Pons (tissue), 1 donor: Measurements from ENCODE around the gene BACE1.
A peak's percentile ranks its signal among the peaks of the same experiment; 100 is the strongest.
"Not testable (repeated sequence)": the region's sequence is repeated elsewhere in the genome, so short reads cannot be mapped to it uniquely, and the experiment has no call there.

ENCODE experiments used
- DNase-seq: peaks from one replicate; pipeline ENCODE4 v3.0.0-alpha.2; 2016; ENCODE audit warnings: low spot score

BACE1 gene

DNA sequence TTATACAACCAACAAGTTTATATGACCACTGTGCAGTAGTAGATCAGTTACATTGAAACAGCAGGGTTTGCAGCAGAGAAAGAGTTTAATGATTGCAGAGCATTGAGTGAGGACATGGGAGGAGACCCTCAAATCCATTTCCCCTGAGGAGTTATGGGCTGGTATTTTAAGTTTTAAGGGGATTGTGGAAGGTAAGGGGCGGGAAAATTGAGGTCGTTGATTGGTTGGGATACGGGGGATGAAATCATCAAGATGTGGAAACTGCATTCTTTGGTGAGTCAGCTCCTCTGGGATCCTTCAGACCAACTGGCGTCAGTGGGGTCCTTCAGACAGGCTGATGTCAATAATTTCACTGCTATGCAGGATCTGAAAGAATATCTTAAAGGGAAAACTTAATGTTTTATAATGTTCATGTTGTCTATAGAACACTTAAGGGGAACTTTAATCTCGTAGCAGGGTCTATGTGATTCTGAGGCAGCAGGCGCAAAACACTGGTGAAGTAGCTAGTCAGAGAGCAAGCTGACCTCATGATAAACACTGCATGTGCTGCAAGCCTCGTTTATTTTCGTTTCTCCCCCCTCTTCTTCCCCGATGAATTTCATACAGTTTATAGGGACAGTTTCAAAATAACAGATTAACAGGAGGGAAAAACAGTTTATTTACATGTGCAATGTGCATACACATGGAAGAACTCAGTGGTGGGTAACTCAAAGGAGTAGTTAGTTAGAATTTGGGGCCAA, 42.3 kb downstream of the BACE1 start:
- no peak for DNase-seq

DNA sequence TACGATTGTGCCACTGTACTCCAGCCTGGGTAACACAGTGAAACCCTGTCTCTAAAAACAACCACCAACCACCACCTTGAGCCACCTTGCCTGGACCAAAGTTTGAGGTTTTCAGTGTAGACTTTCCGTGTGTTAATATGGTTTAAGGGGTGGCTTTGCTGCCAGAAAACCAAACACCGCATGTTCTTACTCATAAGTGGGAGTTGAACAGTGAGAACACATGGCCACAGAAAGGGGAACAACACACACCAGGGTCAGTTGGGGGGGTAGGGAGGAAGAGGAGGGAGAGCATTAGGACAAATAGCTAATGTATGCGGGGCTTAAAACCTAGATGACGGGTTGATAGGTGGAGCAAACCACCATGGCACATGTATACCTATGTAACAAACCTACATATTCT, 43.9 kb downstream of the BACE1 start:
- DNase-seq, result not testable (repeated sequence)

DNA sequence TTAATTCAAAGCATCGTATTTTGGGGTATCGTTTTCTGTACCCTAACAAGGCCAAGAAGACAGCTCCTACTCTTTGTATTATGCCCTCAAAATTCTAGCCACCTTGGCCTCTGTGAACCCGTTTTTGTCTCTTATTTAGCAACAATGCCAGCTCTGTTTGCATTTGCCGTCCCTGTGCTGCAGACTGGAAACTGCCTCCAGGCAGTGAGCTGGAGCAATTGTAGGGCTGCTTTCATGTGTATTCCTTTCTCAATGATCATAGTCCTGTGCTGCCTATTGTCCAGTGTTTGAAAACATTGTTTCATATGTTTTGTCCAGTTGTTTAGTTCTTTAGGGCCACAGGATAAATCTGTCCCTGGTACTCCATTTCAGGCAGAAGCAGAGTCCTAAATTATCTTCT, 44.8 kb downstream of the BACE1 start:
- no peak for DNase-seq

DNA sequence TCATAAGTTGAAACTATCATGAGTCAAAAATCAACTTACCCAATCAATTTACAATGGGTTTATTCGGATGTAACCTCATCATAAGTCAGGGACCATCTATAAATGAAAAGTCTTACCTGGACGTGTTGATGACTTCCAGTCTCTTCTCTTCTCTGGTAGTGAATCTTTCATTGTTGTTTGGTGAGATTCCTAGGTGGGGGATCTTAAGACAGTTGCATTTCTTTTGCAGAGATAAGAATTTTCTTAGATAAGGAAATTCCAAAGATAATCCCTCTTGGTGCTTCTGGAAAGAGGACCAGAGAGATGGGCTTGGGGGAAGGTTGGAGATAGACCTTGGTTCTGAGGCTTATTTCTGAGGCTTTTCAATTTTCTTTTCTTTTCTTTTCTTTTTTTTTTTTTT, 46.2 kb downstream of the BACE1 start:
- DNase-seq, result no peak

DNA sequence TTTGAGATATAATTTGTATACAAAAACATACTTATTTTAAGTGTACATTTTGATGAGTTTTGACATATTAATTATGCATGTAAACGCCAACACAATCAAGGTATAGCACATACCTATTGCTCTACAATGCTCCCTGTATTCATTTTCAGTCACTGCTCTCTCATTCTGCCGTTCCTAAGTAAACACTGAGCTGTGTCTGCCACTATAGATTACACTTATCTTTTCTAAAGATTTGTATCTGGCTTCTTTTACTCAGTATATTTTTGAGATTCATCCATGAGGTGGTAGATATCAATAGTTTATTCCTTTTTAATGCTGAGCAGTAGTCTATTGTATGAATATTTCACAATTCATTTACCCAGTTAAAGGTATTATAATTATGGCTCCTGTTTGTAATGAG, 50.3 kb downstream of the BACE1 start:
- no peak for DNase-seq

DNA sequence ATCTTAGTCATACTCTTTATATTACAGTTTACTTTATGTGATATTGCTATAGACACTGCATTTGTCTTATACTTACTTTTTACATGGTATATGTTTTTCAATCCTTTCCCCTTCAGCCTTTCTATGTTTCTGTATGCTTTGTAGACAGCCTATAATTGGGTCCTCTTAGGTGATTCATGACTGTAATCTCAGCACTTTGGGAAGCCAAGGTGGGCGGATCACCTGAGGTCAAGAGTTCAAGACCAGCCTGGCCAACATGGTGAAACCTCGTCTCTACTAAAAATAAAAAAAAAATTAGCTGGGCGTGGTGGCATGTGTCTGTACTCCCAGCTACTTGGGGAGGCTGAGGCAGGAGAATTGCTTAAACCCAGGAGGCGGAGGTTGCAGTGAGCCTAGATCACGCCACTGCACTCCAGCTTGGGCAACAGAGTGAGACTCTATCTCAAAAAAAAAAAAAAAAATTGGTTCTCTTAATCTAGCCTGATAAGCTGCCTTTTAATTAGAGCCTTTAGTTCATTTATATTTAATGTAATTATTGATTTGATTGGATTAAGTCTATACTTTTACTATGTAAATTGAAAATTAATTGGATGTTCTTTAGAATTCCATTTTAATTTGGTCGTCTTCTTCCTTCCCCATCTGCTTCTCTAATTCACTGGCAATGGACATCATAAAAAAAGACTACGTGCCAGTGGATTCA, 51.3 kb downstream of the BACE1 start:
- not testable (repeated sequence) for DNase-seq

DNA sequence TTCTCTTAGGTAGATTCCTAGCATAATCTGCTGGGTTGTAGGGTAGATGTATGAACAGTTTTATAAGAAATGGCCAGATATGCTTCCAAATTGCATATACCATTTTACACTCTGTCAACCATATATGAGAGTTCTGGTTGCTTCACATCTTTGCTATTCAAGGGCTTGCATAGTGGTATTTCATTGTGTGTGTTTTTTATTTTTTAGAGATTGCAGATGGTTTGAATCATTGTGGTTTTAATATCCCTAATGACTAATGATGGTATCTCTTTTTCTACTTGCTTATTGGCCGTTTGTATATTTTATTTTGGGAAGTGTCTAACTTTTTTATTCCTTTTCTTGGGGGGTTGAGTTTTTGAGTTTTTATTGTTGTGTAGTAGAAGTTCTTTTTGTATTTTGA, 56.6 kb downstream of the BACE1 start:
- no peak for DNase-seq

DNA sequence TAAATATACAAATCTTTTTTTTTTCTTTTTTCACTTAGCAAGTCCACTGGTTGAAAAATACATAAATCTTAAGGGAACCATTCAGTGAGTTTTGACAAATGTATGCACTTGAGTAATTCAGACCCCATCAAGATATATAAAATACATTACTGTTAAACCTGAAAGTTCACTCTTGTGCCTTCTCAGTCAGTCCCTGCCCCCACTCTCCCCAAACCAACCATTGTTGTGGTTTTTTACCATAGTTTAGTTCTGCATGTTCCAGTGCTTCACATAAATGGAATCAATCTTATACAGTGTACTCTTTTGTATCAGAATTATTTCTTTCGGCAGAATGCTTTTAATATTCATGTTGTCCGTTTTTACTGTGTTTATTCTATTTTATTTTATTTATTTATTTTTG, 57.5 kb downstream of the BACE1 start:
- DNase-seq, result no peak

DNA sequence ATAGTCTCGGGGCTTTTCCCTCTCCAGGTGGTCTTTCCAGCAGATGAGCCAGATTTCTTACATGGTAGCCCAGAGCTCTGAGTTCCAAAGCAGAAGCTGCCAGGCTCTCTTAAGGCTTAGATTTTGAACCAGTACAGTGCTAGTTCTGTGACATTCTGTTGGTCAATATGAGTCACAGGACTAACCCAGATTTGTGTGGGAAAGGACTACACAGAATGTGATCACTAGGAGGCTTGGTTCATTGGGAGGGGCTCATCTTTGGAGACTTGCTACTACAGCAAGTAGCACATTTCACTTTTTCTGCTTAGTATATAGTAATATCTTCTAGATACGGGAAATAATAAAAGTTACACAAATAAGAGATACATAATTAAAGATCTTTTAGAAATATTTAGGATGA, 59.5 kb downstream of the BACE1 start:
- DNase-seq, result no peak

DNA sequence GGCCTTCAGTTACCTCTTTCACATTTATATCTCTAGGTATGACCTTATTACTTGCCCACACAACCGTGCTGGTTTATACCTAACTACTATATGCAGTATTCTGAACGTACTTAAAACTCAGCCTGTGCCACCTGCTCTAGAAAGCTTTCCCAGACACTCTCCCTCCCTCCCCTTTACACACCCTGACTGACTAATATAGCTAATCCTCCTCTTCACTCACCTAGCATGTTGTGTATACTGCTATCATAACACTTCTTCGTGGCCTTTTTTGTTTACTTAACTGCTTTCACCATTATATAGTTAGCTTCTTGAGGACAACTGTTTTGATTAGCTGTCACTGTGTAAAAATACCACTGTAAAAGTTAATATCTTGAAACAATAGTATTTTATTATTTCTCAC, 60.1 kb downstream of the BACE1 start:
- DNase-seq, result no peak

DNA sequence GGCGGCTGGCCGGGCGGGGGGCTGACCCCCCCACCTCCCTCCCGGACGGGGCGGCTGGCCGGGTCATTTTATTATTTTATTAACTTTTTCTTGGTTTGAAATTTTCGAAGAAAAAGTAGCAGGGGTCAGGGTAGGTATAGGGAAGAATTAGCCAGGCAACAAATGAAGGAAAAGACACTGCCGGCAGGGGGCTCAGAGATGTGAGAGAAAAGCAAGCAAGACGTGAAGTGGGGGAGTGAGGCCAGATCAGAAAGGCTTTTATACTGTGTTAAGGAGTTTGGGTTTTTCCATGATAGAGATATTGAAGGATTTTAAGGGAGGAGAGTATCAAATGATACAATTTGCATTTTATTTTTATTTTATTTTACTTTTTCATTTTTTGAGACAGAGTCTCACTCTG, 64.5 kb downstream of the BACE1 start:
- no peak for DNase-seq

DNA sequence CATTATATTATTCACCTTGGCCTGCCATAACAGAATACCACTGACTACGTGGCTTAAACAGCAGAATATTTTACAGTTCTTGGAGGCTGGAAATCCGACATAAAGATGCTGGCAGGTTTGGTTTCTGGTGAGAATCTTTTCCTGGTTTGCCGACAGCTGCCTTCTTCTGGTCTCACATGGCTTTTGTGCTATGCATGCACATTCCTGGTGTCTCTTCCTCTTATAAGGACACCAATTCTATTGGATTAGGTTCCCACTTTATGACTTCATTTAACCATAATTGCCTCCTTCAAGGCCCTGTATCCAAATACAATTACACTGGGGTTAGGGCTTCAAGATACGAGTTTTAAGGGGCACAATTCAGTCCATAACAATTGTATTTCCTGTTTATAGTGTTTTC, 66.5 kb downstream of the BACE1 start:
- DNase-seq, result no peak

DNA sequence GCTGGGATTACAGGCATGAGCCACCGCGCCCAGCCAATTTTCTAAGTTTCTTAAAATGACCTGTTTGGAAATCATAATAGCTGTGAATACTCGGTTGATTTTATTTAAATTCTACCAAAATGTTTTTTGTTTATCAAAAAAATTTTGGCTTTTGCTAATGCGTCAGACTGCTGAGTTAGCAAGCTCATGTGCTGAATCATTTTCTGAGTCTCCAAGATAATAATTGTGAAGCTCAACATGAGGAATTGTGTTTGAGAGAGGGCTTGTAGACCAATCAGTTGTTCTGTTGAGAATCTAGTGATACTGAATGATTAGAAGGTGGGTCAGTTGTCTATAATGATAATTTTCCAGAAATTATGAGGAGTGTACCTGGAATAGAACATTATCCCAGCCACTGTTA, 67.7 kb downstream of the BACE1 start:
- DNase-seq, result no peak

DNA sequence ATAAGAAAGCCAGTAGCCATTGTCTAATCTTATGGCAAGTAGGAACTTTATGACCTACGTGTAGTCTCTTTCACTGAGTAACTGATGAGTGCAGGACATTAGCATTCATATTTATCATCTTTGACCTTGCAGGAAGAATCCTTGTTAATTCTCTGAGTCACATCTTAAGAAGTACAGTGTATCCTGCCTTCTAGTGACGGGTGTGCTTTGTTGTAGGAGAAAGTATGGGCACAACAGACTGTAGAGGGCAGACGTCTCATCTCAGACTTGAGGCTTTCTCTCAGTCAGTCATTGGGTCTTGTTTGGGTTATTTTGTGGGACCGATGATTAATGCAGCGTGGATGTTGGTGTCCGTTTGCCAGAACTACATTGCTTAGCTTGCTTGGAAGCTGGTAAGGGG, 76.8 kb downstream of the BACE1 start:
- DNase-seq, result peak; percentile 53

DNA sequence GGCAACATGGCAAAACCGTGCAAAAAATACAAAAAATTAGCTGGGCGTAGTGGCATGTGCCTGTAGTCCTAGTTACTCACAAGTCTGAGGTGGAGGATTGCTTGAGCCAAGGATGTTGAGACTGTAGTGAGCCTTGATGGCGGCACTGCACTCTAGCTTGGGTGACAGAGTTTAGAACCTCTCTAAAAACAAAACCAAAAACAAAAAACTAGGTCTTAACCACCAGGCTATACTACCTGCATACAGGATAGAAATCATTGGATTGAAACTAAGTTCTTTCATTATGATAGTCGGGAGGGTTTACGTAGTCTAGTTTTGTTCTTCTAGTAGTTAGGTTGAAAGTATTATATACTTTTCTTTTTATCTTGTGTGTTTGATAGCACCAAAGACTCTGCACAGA, 77.8 kb downstream of the BACE1 start:
- DNase-seq, result no peak
